Neuronal stem cell (in vitro differentiated cells): ENCODE results near the gene ZNF609.

ENCODE experiments used
- DNase-seq: peaks from one replicate; pipeline ENCODE4 v3.0.0-alpha.2; 2013; ENCODE audit warnings: low spot score
- H2AFZ ChIP-seq: one replicate; pipeline ENCODE4 v1.6.1; 2013; ENCODE audit warnings: mild to moderate bottlenecking, low read length, inconsistent platforms
- H2AK5ac ChIP-seq: 2 replicates; pipeline ENCODE4 v1.6.1; 2013; ENCODE audit warnings: low read depth, mild to moderate bottlenecking, inconsistent platforms, low read length, moderate library complexity, mixed read lengths
- H2BK120ac ChIP-seq: 2 replicates; pipeline ENCODE4 v1.6.1; 2013; ENCODE audit warnings: low read depth, mild to moderate bottlenecking, inconsistent platforms, low read length, moderate library complexity, mixed read lengths
- H2BK12ac ChIP-seq: one replicate; pipeline ENCODE4 v1.6.1; 2013; ENCODE audit warnings: low read length, inconsistent platforms
- H2BK15ac ChIP-seq: 2 replicates; pipeline ENCODE4 v1.6.1; 2013; ENCODE audit warnings: mild to moderate bottlenecking, low read length, inconsistent platforms, mixed read lengths
- H2BK5ac ChIP-seq: one replicate; pipeline ENCODE4 v1.6.1; 2013; ENCODE audit warnings: inconsistent platforms, mild to moderate bottlenecking, low read length, moderate library complexity
- H3K14ac ChIP-seq: one replicate; pipeline ENCODE4 v1.6.1; 2013; ENCODE audit warnings: low read length, inconsistent platforms
- H3K18ac ChIP-seq: 2 replicates; pipeline ENCODE4 v1.6.1; 2013; ENCODE audit warnings: low read length, inconsistent platforms
- H3K23ac ChIP-seq: 2 replicates; pipeline ENCODE4 v1.6.1; 2013; ENCODE audit warnings: low read depth, mild to moderate bottlenecking, mixed read lengths, low read length, inconsistent platforms; ENCODE audit not compliant: poor library complexity
- H3K27ac ChIP-seq: replicated peaks from 3 replicates; pipeline ENCODE4 v1.5.1; 2013; ENCODE audit warnings: low read length, inconsistent platforms
- H3K27me3 ChIP-seq, 3 experiments: 2 replicates each; pipeline ENCODE4 v1.6.1; 2013; ENCODE audit warnings: low read length in 3 of 3, mild to moderate bottlenecking in 2 of 3, inconsistent platforms in 1 of 3, low read depth in 1 of 3, mixed read lengths in 1 of 3, moderate library complexity in 1 of 3; ENCODE audit not compliant: control insufficient read depth in 3 of 3, insufficient read depth in 3 of 3
- H3K36me3 ChIP-seq, 2 donors: replicated peaks in 1 of 2; 2 replicates each; pipeline ENCODE4 v1.6.1; 2013; ENCODE audit warnings: low read length in 2 of 2; ENCODE audit not compliant: control insufficient read depth in 2 of 2, insufficient read depth in 2 of 2
- H3K4ac ChIP-seq: 2 replicates; pipeline ENCODE4 v1.6.1; 2013; ENCODE audit warnings: inconsistent platforms, mild to moderate bottlenecking, low read length, moderate library complexity
- H3K4me1 ChIP-seq, 2 donors: 1 replicate in 1 of 2; 2 replicates in 1 of 2; pipeline ENCODE4 v1.6.1; 2013; ENCODE audit warnings: low read length in 2 of 2, low read depth in 1 of 2; ENCODE audit not compliant: control insufficient read depth in 2 of 2, insufficient read depth in 1 of 2
- H3K4me2 ChIP-seq: one replicate; pipeline ENCODE4 v1.6.1; 2013; ENCODE audit warnings: mild to moderate bottlenecking, low read length, inconsistent platforms; ENCODE audit not compliant: insufficient read depth, poor library complexity, severe bottlenecking
- H3K4me3 ChIP-seq, 2 donors: 2 replicates each; pipeline ENCODE4 v1.5.1; 2013; ENCODE audit warnings: low read length in 2 of 2, mild to moderate bottlenecking in 2 of 2, inconsistent platforms in 1 of 2, moderate library complexity in 1 of 2
- H3K79me1 ChIP-seq: one replicate; pipeline ENCODE4 v1.6.1; 2013; ENCODE audit warnings: low read depth, mild to moderate bottlenecking, inconsistent platforms, low read length, moderate library complexity
- H3K9ac ChIP-seq: one replicate; pipeline ENCODE4 v1.6.1; 2013; ENCODE audit warnings: mild to moderate bottlenecking, low read depth, low read length, inconsistent platforms; ENCODE audit not compliant: poor library complexity
- H3K9me3 ChIP-seq, 2 donors: replicated peaks in 1 of 2; 2 replicates each; pipeline versions ENCODE3 to v1.6.1; 2013; ENCODE audit warnings: low read length in 2 of 2, mild to moderate bottlenecking in 2 of 2, inconsistent platforms in 1 of 2, low read depth in 1 of 2, mixed read lengths in 1 of 2, moderate library complexity in 1 of 2; ENCODE audit not compliant: control insufficient read depth in 2 of 2, insufficient read depth in 1 of 2
- H4K8ac ChIP-seq: one replicate; pipeline ENCODE4 v1.6.1; 2013; ENCODE audit warnings: low read depth, mild to moderate bottlenecking, inconsistent platforms, low read length, moderate library complexity
- H4K91ac ChIP-seq: one replicate; pipeline ENCODE4 v1.6.1; 2013; ENCODE audit warnings: low read length, low read depth, mild to moderate bottlenecking, inconsistent platforms; ENCODE audit not compliant: poor library complexity
- WGBS, 2 donors: extraction: QIAGEN DNeasy Blood & Tissue Kit; methylation state at CpG; one replicate each; pipeline ENCODE4 v1.1.7; 2013; ENCODE audit warnings: missing lambda C conversion rate in 2 of 2, mixed read lengths in 1 of 2; ENCODE audit not compliant: insufficient read length in 2 of 2, insufficient replicate concordance in 1 of 2; ENCODE audit errors: extremely low coverage in 2 of 2; 5-methylcytosine and 5-hydroxymethylcytosine counted together

ZNF609 gene

DNA sequence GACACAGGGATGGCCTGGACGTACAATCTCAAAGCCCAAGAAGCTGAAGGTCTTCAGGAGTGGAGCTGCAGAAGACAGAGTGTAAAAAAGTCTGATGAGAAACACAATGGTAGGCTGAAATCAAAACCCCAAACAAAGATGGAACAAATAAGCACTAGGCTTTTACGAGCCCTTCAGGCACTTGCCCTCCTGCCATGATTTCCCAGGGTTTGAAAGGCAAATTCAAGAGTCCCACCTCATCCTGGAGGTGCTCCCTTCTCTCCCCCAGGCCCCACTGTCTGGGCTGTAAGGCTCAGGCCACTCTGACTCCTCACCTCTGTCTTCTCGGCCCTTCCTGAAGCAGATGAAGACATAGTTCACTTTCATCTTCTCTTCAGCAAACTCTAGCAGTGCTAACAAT is 228.4 kb downstream of the ZNF609 start:
- Histone ChIP-seq H3K9ac (no peak overlapping the region), H3K4me3 (no peak overlapping the region), H2BK5ac (no peak overlapping the region), H3K79me1 (peaks cover 10% of the 10 kb centered on the region), H3K4me1 (no peaks in the 10 kb centered on the region), H2BK15ac (no peak overlapping the region), H2AK5ac (no peak overlapping the region), H3K27me3 (no peaks in the 10 kb centered on the region), H3K4me2 (no peak overlapping the region), H3K27ac (no peak overlapping the region), H3K4ac (no peak overlapping the region), H2AFZ (no peak overlapping the region), H2BK120ac (no peak overlapping the region), H3K36me3 (peaks cover 50 to 94% of the 10 kb centered on the region in 2 donors), H3K18ac (no peak overlapping the region), H3K9me3 (no peaks in the 10 kb centered on the region), H4K91ac (no peak overlapping the region), H2BK12ac (no peak overlapping the region), H3K23ac (no peak overlapping the region), H3K14ac (no peak overlapping the region), H4K8ac (no peak overlapping the region)
- WGBS, 2 donors: no CpG with 5 or more reads among the region's 3 CpGs
- no peak for DNase-seq

GRCh38 chr15:64690008-64690407 is 229.6 kb downstream of the ZNF609 start:
- H2BK12ac ChIP-seq: no peak overlapping the region
- H3K18ac ChIP-seq: no peak overlapping the region
- no CpG with 5 or more reads among the region's 3 CpGs for WGBS, 2 donors
- no peak overlapping the region for H2AFZ ChIP-seq
- no peak overlapping the region for H3K9ac ChIP-seq
- H3K9me3 ChIP-seq: no peaks in the 10 kb centered on the region
- H3K27ac ChIP-seq: no peak overlapping the region
- H4K91ac ChIP-seq: no peak overlapping the region
- H3K79me1 ChIP-seq: peaks cover 11% of the 10 kb centered on the region
- no peaks in the 10 kb centered on the region for H3K27me3 ChIP-seq
- DNase-seq: no peak
- H3K4me2 ChIP-seq: no peak overlapping the region
- no peak overlapping the region for H3K4ac ChIP-seq
- no peak overlapping the region for H3K23ac ChIP-seq
- H2BK120ac ChIP-seq: no peak overlapping the region
- no peak overlapping the region for H4K8ac ChIP-seq
- peaks cover 47 to 96% of the 10 kb centered on the region in 2 donors for H3K36me3 ChIP-seq
- no peak overlapping the region for H2BK5ac ChIP-seq
- H2AK5ac ChIP-seq: no peak overlapping the region
- H3K4me3 ChIP-seq: no peak overlapping the region
- H2BK15ac ChIP-seq: no peak overlapping the region
- H3K4me1 ChIP-seq: no peaks in the 10 kb centered on the region
- H3K14ac ChIP-seq: no peak overlapping the region

GRCh38 chr15:64690578-64691296 is 230.4 kb downstream of the ZNF609 start:
- Histone ChIP-seq H3K9me3 (no peaks in the 10 kb centered on the region), H2BK12ac (no peak overlapping the region), H3K4me1 (peaks cover 0 to 2% of the 10 kb centered on the region in 2 donors), H2BK120ac (no peak overlapping the region), H3K4ac (no peak overlapping the region), H3K27me3 (no peaks in the 10 kb centered on the region), H3K23ac (no peak overlapping the region), H3K27ac (no peak overlapping the region), H3K4me3 (no peak overlapping the region), H2BK5ac (no peak overlapping the region), H3K9ac (no peak overlapping the region), H3K4me2 (no peak overlapping the region), H2AK5ac (no peak overlapping the region), H4K8ac (no peak overlapping the region), H2AFZ (no peak overlapping the region), H3K14ac (no peak overlapping the region), H3K79me1 (peaks cover 11% of the 10 kb centered on the region), H3K36me3 (peaks cover 43 to 96% of the 10 kb centered on the region in 2 donors), H3K18ac (no peak overlapping the region), H4K91ac (no peak overlapping the region), H2BK15ac (no peak overlapping the region)
- no CpG with 5 or more reads among the region's 6 CpGs for WGBS, 2 donors
- DNase-seq: no peak

DNA sequence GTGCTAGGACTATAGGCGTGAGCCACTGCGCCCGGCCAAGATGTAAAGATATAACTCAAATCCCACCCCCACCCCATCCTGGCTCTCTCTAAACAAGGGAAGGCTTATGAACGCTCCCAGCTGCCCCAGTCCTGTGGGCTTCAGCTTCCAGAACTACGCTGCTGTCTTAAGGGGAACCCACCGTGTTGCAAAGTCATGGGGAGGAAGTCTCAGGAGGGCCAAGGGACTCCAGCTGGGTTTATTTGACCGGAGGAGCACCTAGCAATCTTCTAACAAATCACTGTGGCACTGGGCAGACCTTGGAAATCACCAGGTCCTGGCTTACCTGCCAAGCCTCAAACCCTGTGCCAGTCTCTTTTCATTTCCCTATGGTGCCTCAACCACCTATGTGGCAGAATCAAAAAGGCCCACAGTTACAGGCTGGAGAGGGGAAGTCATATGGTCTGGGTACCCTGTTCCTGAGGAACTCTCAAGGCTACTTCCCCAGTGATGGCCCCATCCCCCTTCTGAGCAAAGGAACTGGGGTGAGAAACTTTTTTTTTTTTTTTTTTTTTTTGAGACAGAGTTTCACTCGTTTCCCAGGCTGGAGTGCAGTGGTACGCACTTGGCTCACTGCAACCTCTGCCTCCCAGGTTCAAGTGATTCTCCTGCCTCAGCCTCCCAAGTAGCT is 231.7 kb downstream of the ZNF609 start:
- no peak overlapping the region for H2AFZ ChIP-seq
- no peak overlapping the region for H3K4me2 ChIP-seq
- no peak overlapping the region for H3K18ac ChIP-seq
- H4K8ac ChIP-seq: no peak overlapping the region
- H2BK120ac ChIP-seq: no peak overlapping the region
- no peak overlapping the region for H3K9ac ChIP-seq
- H2BK12ac ChIP-seq: no peak overlapping the region
- no peak for DNase-seq
- no peak overlapping the region for H3K4me3 ChIP-seq
- no peak overlapping the region for H2BK5ac ChIP-seq
- H2AK5ac ChIP-seq: no peak overlapping the region
- peaks cover 11% of the 10 kb centered on the region for H3K79me1 ChIP-seq
- H2BK15ac ChIP-seq: no peak overlapping the region
- no peak overlapping the region for H3K14ac ChIP-seq
- H3K4me1 ChIP-seq: peaks cover 0 to 4% of the 10 kb centered on the region in 2 donors
- H4K91ac ChIP-seq: no peak overlapping the region
- no peak overlapping the region for H3K27ac ChIP-seq
- no peaks in the 10 kb centered on the region for H3K27me3 ChIP-seq
- no peaks in the 10 kb centered on the region for H3K9me3 ChIP-seq
- no CpG with 5 or more reads among the region's 9 CpGs for WGBS, 2 donors
- peaks cover 40 to 97% of the 10 kb centered on the region in 2 donors for H3K36me3 ChIP-seq
- no peak overlapping the region for H3K23ac ChIP-seq
- no peak overlapping the region for H3K4ac ChIP-seq
